PC-9 (cell line): ENCODE measurements around the gene PLIN1.

ENCODE experiments used
- EZH2 ChIP-seq: fragments of 200-600 bp; sonication (generic); IDR thresholded peaks from 2 replicates; pipeline ENCODE4 v1.8.0; 2017; ENCODE audit warnings: antibody characterized with exemption, low read depth
- TF ChIP-seq, protein P1 (sequence below): fragments of 200-600 bp; sonication (generic); conservative IDR thresholded peaks from 2 replicates; pipeline ENCODE4 v1.6.1; 2017; ENCODE audit warnings: mixed run types, antibody characterized with exemption, mild to moderate bottlenecking, moderate library complexity

DNA sequence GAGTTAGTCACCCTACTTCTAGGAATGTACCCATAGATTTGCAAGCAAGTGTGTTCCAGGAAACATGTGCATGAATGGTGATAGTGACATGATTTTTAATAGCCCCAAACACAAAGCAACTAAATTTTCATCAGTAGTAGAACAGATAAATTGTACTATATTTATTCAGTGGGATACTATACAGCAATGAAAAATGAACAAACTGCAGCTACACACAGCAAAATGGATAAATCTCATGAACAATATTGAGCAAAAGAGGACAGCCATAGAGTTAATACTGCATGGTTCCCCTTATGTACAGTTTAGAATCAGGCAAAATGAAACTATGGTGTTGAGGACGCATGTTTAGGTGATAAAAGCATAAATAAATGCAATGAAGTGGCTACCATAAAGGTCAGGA is 45.9 kb upstream of the PLIN1 start:
- no peak for TF ChIP-seq EZH2
- TF ChIP-seq, protein P1, sequence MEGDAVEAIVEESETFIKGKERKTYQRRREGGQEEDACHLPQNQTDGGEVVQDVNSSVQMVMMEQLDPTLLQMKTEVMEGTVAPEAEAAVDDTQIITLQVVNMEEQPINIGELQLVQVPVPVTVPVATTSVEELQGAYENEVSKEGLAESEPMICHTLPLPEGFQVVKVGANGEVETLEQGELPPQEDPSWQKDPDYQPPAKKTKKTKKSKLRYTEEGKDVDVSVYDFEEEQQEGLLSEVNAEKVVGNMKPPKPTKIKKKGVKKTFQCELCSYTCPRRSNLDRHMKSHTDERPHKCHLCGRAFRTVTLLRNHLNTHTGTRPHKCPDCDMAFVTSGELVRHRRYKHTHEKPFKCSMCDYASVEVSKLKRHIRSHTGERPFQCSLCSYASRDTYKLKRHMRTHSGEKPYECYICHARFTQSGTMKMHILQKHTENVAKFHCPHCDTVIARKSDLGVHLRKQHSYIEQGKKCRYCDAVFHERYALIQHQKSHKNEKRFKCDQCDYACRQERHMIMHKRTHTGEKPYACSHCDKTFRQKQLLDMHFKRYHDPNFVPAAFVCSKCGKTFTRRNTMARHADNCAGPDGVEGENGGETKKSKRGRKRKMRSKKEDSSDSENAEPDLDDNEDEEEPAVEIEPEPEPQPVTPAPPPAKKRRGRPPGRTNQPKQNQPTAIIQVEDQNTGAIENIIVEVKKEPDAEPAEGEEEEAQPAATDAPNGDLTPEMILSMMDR: no peak
